Heart left ventricle (tissue), 13 donors: ENCODE results near the gene IL1RAPL1.

Experiments used
- POLR2A ChIP-seq, 2 donors: fragments of 450-650 bp; IDR thresholded peaks; one replicate each; pipeline ENCODE4 v1.6.1; 2017; ENCODE audit warnings: antibody characterized with exemption in 2 of 2, mild to moderate bottlenecking in 2 of 2, moderate library complexity in 2 of 2
- TF ChIP-seq, protein P1 (sequence below), 12 donors: fragments of 200-600 bp; sonication (generic) in 4 of 12; IDR thresholded peaks; one replicate each; pipeline versions ENCODE4 v1.5.0 to v1.8.0; 2018 to 2022; ENCODE audit warnings: antibody characterized with exemption in 12 of 12, mild to moderate bottlenecking in 5 of 12
- donor health status: ischemic (EF 13 %, LVEDD 7.1; RV severe dilation, severe dysfunction).
- donor health status: DM: no; HTN: yes; CAD: no.
- donor health status: DM: no; HTN: no; CAD: no.
- donor health status: ischemic (EF 25% LVEDD 6.9; RV normal size, moderate dysfunction).
- donor health status: ischemic (EF 25% LVEDD 5.7; RV mildly dilated, moderate dysfunction).
- donor health status: ischemic (EF 35%, LVEDD 5.7; RV mildly dilated, moderate dysfunction).
- donor health status: nonischemic (EF 11% LVEDD 7.7; RV severe dilation, severe dysfunction).
- donor health status: DM: yes; HTN: yes; CAD: no.
- donor health status: PGD.
- donor health status: ischemic (EF 29% LVEDD 5.4; RV normal size, mild dysfunction).
- donor health status: nonischemic (EF 23%, LVEDD 6.1; RV moderate dilation, normal function).

DNA sequence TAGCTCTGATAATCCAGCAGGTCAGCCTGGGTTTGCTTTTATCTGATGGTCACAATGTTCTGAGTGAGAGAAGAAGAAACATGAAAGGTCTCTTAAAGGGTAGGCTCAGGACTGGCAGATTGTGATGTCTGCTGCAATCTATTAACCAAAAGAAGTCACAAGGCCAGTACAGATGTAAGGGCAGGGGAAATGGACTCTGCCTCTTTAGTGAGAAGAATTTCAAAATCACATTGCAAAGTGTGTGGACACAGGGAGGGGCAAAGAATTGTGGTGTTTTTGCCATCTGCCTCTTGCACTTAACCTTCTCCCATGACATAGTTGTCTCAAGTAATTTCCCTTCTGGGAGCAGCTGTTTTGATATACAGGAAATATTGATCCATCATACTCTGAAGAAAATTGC lies 40.9 kb downstream of the IL1RAPL1 start:
- TF ChIP-seq, protein P1, sequence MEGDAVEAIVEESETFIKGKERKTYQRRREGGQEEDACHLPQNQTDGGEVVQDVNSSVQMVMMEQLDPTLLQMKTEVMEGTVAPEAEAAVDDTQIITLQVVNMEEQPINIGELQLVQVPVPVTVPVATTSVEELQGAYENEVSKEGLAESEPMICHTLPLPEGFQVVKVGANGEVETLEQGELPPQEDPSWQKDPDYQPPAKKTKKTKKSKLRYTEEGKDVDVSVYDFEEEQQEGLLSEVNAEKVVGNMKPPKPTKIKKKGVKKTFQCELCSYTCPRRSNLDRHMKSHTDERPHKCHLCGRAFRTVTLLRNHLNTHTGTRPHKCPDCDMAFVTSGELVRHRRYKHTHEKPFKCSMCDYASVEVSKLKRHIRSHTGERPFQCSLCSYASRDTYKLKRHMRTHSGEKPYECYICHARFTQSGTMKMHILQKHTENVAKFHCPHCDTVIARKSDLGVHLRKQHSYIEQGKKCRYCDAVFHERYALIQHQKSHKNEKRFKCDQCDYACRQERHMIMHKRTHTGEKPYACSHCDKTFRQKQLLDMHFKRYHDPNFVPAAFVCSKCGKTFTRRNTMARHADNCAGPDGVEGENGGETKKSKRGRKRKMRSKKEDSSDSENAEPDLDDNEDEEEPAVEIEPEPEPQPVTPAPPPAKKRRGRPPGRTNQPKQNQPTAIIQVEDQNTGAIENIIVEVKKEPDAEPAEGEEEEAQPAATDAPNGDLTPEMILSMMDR (IDR thresholded peaks at IDR 0.05), result no peak
- TF ChIP-seq POLR2A (IDR thresholded peaks at IDR 0.05), result no peak
